GM19463 (cell line): Measurements from ENCODE around the gene HNRNPA0.

ENCODE experiments used
- ATAC-seq: cut with Tn5 transposase; IDR thresholded peaks from one replicate; pipeline ENCODE4 v1.9.1; 2021; ENCODE audit warnings: mild to moderate bottlenecking, moderate library complexity; ENCODE audit not compliant: unreplicated experiment

Gene HNRNPA0

GRCh38 chr5:137754961-137755762 lies 999 bp upstream of the HNRNPA0 start:
- ATAC-seq = no peak

- ATAC-seq = peak; percentile 10
Observed at GRCh38 chr5:137753691-137754187, 424 bp downstream of the HNRNPA0 start.

- no peak for ATAC-seq
Observed at GRCh38 chr5:137752905-137753690, 1.1 kb downstream of the HNRNPA0 start.

GRCh38 chr5:137751869-137752491 lies 2.2 kb downstream of the HNRNPA0 start:
- ATAC-seq = no peak

- ATAC-seq = no peak
Observed at GRCh38 chr5:137750436-137750835, 3.7 kb downstream of the HNRNPA0 start.

- ATAC-seq = no peak
Observed at GRCh38 chr5:137747848-137748247, 6.3 kb downstream of the HNRNPA0 start.

- peak; percentile 66 for ATAC-seq
Observed at GRCh38 chr5:137743031-137743640, 11.0 kb downstream of the HNRNPA0 start.

GRCh38 chr5:137741718-137742117 lies 12.4 kb downstream of the HNRNPA0 start:
- ATAC-seq = no peak

- no peak for ATAC-seq
Observed at GRCh38 chr5:137739737-137740136, 14.4 kb downstream of the HNRNPA0 start.

- no peak for ATAC-seq
Observed at GRCh38 chr5:137738947-137739346, 15.2 kb downstream of the HNRNPA0 start.

- no peak for ATAC-seq
Observed at GRCh38 chr5:137737349-137738131, 16.6 kb downstream of the HNRNPA0 start.

- ATAC-seq = no peak
Observed at GRCh38 chr5:137736496-137736895, 17.7 kb downstream of the HNRNPA0 start.

- peak; percentile 47 for ATAC-seq
Observed at GRCh38 chr5:137735555-137736284, 18.4 kb downstream of the HNRNPA0 start, which contains the start of gene KLHL3. Gene KLHL3, minus strand, starts transcription at chr5:137736089. Its CDS starts 443 bp downstream, at chr5:137735646.

GRCh38 chr5:137734962-137735554 lies 19.1 kb downstream of the HNRNPA0 start:
- ATAC-seq = peak; percentile 28

GRCh38 chr5:137734331-137734730 lies 19.8 kb downstream of the HNRNPA0 start:
- no peak for ATAC-seq

- ATAC-seq = no peak
Observed at GRCh38 chr5:137733922-137734321, 20.2 kb downstream of the HNRNPA0 start.

- ATAC-seq = no peak
Observed at GRCh38 chr5:137733006-137733405, 21.2 kb downstream of the HNRNPA0 start.

GRCh38 chr5:137731176-137731575 lies 23.0 kb downstream of the HNRNPA0 start:
- no peak for ATAC-seq

- no peak for ATAC-seq
Observed at GRCh38 chr5:137730336-137730735, 23.8 kb downstream of the HNRNPA0 start.
